ENCODE measurements around the gene CLDN17.

CLDN17 gene, protein sequence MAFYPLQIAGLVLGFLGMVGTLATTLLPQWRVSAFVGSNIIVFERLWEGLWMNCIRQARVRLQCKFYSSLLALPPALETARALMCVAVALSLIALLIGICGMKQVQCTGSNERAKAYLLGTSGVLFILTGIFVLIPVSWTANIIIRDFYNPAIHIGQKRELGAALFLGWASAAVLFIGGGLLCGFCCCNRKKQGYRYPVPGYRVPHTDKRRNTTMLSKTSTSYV

GRCh38 chr21:30166705-30167104 is at the start of gene CLDN17:
CLDN17 (minus strand) TSS chr21:30166805; CDS start chr21:30166617, 188 bp downstream.
- no peak for DNase-seq (ENCODE audit: low read depth, low spot score)

- no peak for DNase-seq (ENCODE audit: low read depth, low spot score)
Observed at GRCh38 chr21:30216041-30216723, 49.6 kb upstream of the CLDN17 start, which contains the start of gene CLDN8. CLDN8 (minus strand) TSS chr21:30216097; CDS start chr21:30215925, 172 bp downstream.

DNA sequence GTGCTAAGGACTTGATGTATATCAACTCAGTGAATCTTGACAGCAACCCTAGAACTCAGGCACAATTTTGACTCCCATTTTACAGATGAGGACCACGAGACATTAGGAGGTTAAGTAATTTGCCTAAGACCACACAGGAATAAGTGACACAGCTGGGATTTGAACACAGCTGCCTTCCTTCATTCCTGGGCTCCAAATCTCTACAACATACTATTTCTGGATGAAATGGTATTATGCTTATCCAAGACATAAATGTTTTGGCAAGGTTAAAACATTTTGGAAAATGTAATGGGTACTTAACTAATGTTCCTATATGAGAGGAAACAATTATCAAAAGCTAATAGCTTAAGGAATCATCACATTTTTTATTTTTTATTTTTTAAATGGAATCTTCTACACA is 44.5 kb upstream of the CLDN17 start:
- DNase-seq (ENCODE audit: low read depth, low spot score), result no peak

DNA sequence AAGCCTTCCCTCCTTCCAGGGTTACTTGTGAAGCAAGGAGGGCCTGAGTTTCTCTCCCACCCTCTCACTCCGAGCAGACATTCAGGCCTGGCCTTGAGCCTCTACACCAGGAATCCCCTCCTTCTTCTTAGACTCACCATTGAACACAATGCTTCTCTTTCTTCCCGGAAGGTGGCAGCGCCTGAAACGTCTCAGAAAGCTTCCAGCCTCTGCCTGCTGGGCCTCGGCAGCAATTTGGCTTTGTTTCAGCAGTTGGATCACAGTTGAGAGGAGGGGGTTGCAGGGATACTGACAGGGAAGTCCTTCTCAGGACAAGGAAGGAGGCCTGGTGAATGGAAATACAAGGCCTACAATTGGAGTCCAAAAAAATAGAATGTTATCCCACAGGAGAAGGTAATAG is 43.0 kb upstream of the CLDN17 start:
- DNase-seq (ENCODE audit: low read depth, low spot score), result no peak

DNA sequence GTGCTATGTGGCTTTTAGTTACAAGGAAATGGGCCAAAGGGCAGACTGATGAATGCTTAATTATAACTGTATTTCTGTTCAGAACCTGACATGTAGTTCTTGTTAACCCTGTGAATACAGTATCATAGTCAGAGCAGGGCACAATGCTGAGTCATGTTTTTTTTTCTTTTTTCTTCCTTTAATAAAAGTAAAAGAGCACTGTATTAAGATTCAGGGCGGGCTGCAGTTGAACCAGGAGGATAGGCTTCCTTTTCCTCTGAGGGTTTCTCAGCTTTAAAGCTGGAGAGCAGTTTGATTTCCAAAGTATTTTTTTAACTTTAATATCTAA is 40.6 kb upstream of the CLDN17 start:
- no peak for DNase-seq (ENCODE audit: low read depth, low spot score)

- DNase-seq (ENCODE audit: low read depth, low spot score), result no peak
Observed at GRCh38 chr21:30206551-30207251, 40.1 kb upstream of the CLDN17 start.

- no peak for DNase-seq (ENCODE audit: low read depth, low spot score)
Observed at GRCh38 chr21:30200000-30200399, 33.4 kb upstream of the CLDN17 start.

DNA sequence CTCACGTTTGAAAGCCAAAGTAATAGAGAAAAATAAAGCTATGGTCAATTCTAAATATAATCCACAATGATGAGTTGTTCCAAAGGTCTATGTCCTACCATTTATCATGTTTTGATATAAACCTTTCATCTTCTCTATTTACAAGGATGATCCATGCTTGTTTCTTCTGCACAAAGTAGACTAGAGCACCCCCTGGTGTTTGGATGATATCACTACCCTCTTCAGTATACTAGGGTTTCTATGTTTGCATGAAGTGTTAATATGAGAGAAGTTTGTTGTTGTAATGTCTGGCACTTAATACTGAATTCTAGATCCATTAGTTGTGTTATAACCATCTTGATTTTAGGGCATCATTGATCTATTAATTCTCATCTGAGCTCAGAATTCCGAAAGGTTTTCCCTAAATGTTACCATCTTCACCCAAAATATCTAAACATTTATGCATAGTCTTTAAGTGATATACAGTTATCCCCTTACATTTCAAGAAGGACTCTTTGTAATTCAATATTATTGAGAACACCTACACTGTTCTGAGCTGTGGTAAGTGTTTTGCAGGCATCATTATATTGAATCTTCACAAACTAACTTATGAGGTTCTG is 28.2 kb upstream of the CLDN17 start:
- no peak for DNase-seq (ENCODE audit: low read depth, low spot score)

DNA sequence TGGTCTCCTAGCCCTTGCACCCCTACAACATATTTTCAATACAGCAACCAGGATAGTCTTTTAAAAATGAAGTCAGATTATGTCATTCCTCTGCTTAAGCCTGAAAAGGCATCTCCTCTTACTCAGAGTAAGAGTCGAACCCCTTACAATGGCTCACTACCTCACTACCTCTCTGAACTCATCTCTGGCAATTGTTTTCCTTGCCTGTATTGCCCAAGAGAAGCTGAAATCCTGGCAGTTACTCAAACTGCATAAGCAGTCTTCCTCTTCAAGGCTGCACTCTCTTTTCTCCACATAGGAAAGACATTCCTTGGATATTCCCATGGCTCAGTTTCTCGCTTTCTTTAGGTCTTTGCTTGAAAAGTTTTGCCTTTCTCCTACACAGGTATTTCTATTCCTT is 26.6 kb upstream of the CLDN17 start:
- no peak for DNase-seq (ENCODE audit: low read depth, low spot score)

DNA sequence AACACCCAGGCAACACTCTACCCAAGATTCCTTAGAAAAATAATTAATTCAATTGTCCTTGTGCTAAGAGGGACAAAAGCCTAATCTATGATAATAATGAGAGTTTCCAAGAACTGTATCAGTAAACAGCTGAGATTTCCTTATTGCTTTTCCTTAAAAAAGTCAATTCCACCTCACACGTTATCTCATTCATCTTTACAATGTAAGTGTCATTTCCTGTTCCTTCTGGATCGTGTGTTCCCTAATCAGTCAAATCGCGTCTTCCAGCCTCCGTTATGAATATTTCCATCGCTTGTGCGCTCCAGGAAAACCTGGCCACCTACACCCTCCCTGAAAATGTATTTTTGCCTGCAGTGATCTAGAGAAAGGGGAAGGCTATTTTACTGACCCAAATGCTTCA is 23.9 kb upstream of the CLDN17 start:
- DNase-seq (ENCODE audit: low read depth, low spot score), result no peak

GRCh38 chr21:30189773-30190172 is 23.2 kb upstream of the CLDN17 start:
- no peak for DNase-seq (ENCODE audit: low read depth, low spot score)

GRCh38 chr21:30186242-30186641 is 19.6 kb upstream of the CLDN17 start:
- DNase-seq (ENCODE audit: low read depth, low spot score), result no peak

GRCh38 chr21:30168086-30168485 is 1.5 kb upstream of the CLDN17 start:
- DNase-seq (ENCODE audit: low read depth, low spot score), result no peak

DNA sequence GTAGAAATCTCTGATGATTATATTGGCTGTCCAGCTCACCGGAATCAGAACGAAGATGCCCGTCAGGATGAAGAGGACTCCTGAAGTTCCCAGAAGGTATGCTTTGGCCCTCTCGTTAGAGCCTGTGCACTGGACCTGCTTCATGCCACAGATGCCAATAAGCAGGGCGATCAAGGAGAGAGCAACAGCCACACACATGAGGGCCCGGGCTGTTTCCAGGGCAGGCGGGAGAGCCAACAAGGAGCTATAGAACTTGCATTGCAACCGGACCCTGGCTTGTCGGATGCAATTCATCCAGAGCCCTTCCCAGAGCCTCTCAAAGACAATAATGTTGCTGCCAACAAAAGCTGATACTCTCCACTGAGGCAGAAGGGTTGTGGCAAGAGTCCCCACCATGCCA is 434 bp downstream of the CLDN17 start:
- no peak for DNase-seq (ENCODE audit: low read depth, low spot score)

GRCh38 chr21:30164796-30165195 is 1.8 kb downstream of the CLDN17 start:
- no peak for DNase-seq (ENCODE audit: low read depth, low spot score)

DNA sequence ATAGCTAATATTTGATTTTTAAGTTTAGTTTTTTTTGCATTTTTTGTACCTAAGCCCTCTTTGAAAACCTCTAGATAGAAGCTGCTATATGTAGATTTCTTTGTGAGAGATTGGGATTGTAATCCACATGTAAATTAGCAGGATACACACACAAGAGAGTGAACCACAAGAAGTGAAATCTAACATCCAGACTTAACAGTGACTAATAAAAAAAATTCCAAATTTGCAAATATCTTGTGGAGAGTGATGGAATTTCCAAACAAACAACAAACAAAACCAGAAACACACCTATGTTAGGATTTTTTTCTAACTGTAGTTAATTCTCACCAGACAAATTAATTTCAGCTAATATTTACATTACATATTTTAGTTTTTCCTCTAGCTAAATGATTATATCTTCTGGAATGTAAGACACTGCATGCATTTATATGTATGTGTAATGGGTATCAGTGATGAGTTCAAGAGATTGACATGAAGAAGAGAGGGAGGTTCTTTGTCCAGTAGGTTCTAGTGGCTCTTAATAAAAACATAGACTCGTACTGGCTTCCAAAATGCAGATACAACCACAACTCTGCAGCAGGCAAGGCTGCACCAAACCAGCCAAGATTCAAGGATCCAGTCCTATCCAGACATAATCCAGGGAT is 12.8 kb downstream of the CLDN17 start:
- DNase-seq (ENCODE audit: low read depth, low spot score), result no peak

- DNase-seq (ENCODE audit: low read depth, low spot score), result no peak
Observed at GRCh38 chr21:30152792-30153191, 13.8 kb downstream of the CLDN17 start.

- DNase-seq (ENCODE audit: low read depth, low spot score), result no peak
Observed at GRCh38 chr21:30148906-30149305, 17.7 kb downstream of the CLDN17 start.

- no peak for DNase-seq (ENCODE audit: low read depth, low spot score)
Observed at GRCh38 chr21:30146558-30147282, 19.9 kb downstream of the CLDN17 start.

GRCh38 chr21:30138483-30138882 is 28.1 kb downstream of the CLDN17 start:
- no peak for DNase-seq (ENCODE audit: low read depth, low spot score)

DNA sequence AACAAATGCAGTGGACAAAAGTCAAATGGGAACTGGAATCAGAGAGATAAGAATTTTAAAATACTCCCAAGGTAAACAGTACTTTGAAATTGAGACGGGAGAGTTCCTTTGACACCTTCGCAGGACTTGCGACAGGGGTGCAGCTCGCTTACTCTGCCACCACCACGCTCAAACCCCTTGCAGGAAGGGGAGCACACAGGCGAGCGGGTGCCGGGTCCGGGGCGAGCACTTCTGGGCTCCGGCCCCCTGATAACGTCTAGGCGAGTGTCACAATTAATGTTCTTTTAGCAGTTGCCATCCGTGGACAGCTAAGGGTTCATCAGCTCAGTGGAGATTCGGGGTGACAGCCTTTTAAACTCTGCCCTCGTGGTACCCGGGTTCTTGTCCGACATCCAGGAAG is 37.4 kb downstream of the CLDN17 start:
- DNase-seq (ENCODE audit: low read depth, low spot score), result no peak

Measured in activated naive CD8-positive, alpha-beta T cell treated with anti-CD3 and anti-CD28 coated beads, Interleukin-2, amount 50 U/mL, for 16 hours (primary cell).